Neural cell (in vitro differentiated cells): ENCODE data around the gene AQP2.

ENCODE experiments used
- SMC3 ChIP-seq: fragments of 450-650 bp; conservative IDR thresholded peaks from 2 replicates; pipeline ENCODE4 v1.6.1; 2014; ENCODE audit warnings: antibody characterized with exemption, mild to moderate bottlenecking, moderate library complexity; ENCODE audit not compliant: poor library complexity
- TF ChIP-seq, protein P1 (sequence below): fragments of 450-650 bp; IDR thresholded peaks from 2 replicates; pipeline ENCODE4 v1.5.1; 2014; ENCODE audit warnings: antibody characterized with exemption, mild to moderate bottlenecking, moderate library complexity; ENCODE audit not compliant: poor library complexity, severe bottlenecking

GRCh38 chr12:49943625-49943960 lies 6.9 kb upstream of the AQP2 start:
- TF ChIP-seq, protein P1, sequence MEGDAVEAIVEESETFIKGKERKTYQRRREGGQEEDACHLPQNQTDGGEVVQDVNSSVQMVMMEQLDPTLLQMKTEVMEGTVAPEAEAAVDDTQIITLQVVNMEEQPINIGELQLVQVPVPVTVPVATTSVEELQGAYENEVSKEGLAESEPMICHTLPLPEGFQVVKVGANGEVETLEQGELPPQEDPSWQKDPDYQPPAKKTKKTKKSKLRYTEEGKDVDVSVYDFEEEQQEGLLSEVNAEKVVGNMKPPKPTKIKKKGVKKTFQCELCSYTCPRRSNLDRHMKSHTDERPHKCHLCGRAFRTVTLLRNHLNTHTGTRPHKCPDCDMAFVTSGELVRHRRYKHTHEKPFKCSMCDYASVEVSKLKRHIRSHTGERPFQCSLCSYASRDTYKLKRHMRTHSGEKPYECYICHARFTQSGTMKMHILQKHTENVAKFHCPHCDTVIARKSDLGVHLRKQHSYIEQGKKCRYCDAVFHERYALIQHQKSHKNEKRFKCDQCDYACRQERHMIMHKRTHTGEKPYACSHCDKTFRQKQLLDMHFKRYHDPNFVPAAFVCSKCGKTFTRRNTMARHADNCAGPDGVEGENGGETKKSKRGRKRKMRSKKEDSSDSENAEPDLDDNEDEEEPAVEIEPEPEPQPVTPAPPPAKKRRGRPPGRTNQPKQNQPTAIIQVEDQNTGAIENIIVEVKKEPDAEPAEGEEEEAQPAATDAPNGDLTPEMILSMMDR, result no peak
- TF ChIP-seq SMC3, result no peak
